ENCODE results near the gene BLVRA.

GRCh38 chr7:43787771-43788170 is 29.3 kb downstream of the BLVRA start:
- TF ChIP-seq CTCF (optimal IDR thresholded peaks at IDR 0.05 in 1 of 3, IDR thresholded peaks at IDR 0.05 in 1 of 3, conservative IDR thresholded peaks at IDR 0.05 in 1 of 3; ENCODE audit: extremely low read depth in 1 of 3, insufficient read depth in 2 of 3, low read length in 3 of 3) = no peak
- no peak for TF ChIP-seq EZH2 (IDR thresholded peaks at IDR 0.05; ENCODE audit: low read length)
